Measurements from ENCODE around the gene SERPINA7. TPM values are rescaled to one million over a fixed set of nuclear protein-coding genes. Genes with fewer than 3 reads are reported as not detected.

Gene SERPINA7
- total RNA-seq: under 1 TPM in 3 of 7 donors, not detected in 4; 0.10 to 0.28 (median 0.20) TPM
- under 1 TPM in 1 of 2 donors, not detected in 1; 0.04 TPM for polyA plus RNA-seq
- long read RNA-seq, donor 1, partial matches to known transcripts: 0 of 1 reads
- long read RNA-seq, donor 1, other reads (novel, unspliced or antisense): 0 of 1 reads
- long read RNA-seq, donor 2: 0 reads
- long read RNA-seq, donor 3: 0 reads

- no peak within 1 kb of the TSS for H3K27ac ChIP-seq
- no peaks in the 10 kb centered on the region for H3K36me3 ChIP-seq
- no peaks in the 10 kb centered on the region for H3K9me3 ChIP-seq
- no peaks in the 10 kb centered on the region for H3K27me3 ChIP-seq
- TF ChIP-seq POLR2A (IDR thresholded peaks at IDR 0.05): no peak
- no peak for TF ChIP-seq EP300 (IDR thresholded peaks at IDR 0.05)
- TF ChIP-seq CTCF (IDR thresholded peaks at IDR 0.05): no peak
- no peaks in the 10 kb centered on the region for H3K4me1 ChIP-seq (ENCODE audit: insufficient read depth)
- intact Hi-C loops (cut with DNase I): loop anchor here in 1 of 4 donors (5.0 kb wide), 1 partner anchor 359 kb away; no protein-coding TSS in a partner anchor
- H3K4me3 ChIP-seq: no peak within 1 kb of the TSS
- DNase-seq: no peak
Observed at GRCh38 chrX:106038625-106039024, at the start of gene SERPINA7. SERPINA7 (minus strand) TSS chrX:106038727; CDS start chrX:106037058, 1,669 bp downstream.

GRCh38 chrX:106069048-106069447 lies 30.5 kb upstream of the SERPINA7 start:
- H3K9me3 ChIP-seq: no peaks in the 10 kb centered on the region
- no peaks in the 10 kb centered on the region for H3K27me3 ChIP-seq
- TF ChIP-seq EP300 (IDR thresholded peaks at IDR 0.05): no peak
- no peak for TF ChIP-seq CTCF (IDR thresholded peaks at IDR 0.05)
- no peak for TF ChIP-seq POLR2A (IDR thresholded peaks at IDR 0.05)
- intact Hi-C loops (cut with DNase I): no loop called here
- H3K27ac ChIP-seq: no peak overlapping the region
- no peaks in the 10 kb centered on the region for H3K36me3 ChIP-seq
- no peaks in the 10 kb centered on the region for H3K4me1 ChIP-seq (ENCODE audit: insufficient read depth)
- 74 to 93% (median 77%) methylated on average over 3 of the region's 3 CpGs for WGBS, 3 donors
- no peak for DNase-seq
- no peak overlapping the region for H3K4me3 ChIP-seq

- no peak overlapping the region for H3K4me3 ChIP-seq
- no peak overlapping the region for H3K27ac ChIP-seq
- TF ChIP-seq CTCF (IDR thresholded peaks at IDR 0.05): no peak
- TF ChIP-seq POLR2A (IDR thresholded peaks at IDR 0.05): no peak
- no peak for TF ChIP-seq EP300 (IDR thresholded peaks at IDR 0.05)
- H3K4me1 ChIP-seq (ENCODE audit: insufficient read depth): no peaks in the 10 kb centered on the region
- WGBS, 3 donors: 79 to 89% (median 86%) methylated on average over 1 of the region's 1 CpG
- H3K9me3 ChIP-seq: no peaks in the 10 kb centered on the region
- intact Hi-C loops (cut with DNase I): no loop called here
- DNase-seq: no peak
- no peaks in the 10 kb centered on the region for H3K36me3 ChIP-seq
- H3K27me3 ChIP-seq: no peaks in the 10 kb centered on the region
Observed at GRCh38 chrX:106050054-106050453, 11.5 kb upstream of the SERPINA7 start.

GRCh38 chrX:106042296-106042695 lies 3.8 kb upstream of the SERPINA7 start:
- H3K4me1 ChIP-seq (ENCODE audit: insufficient read depth): no peaks in the 10 kb centered on the region
- H3K4me3 ChIP-seq: no peak overlapping the region
- no peaks in the 10 kb centered on the region for H3K9me3 ChIP-seq
- no peaks in the 10 kb centered on the region for H3K36me3 ChIP-seq
- TF ChIP-seq EP300 (IDR thresholded peaks at IDR 0.05) (no peak), CTCF (IDR thresholded peaks at IDR 0.05) (no peak), POLR2A (IDR thresholded peaks at IDR 0.05) (no peak)
- H3K27ac ChIP-seq: no peak overlapping the region
- no peaks in the 10 kb centered on the region for H3K27me3 ChIP-seq
- intact Hi-C loops (cut with DNase I): no loop called here
- no peak for DNase-seq
- WGBS, 3 donors: 36 to 50% (median 45%) methylated on average over 2 of the region's 2 CpGs

Measured in ovary (tissue), 10 donors.